H1 (cell line): Measurements from ENCODE around the gene NECTIN2.

Experiments
- POLR2A ChIP-seq, 2 experiments: IDR thresholded peaks; 1 replicate in 1 of 2; 2 replicates in 1 of 2; pipeline ENCODE4 v1.6.1; 2011; ENCODE audit warnings: low read depth in 2 of 2, low read length in 2 of 2, mild to moderate bottlenecking in 2 of 2; ENCODE audit errors: control extremely low read depth in 1 of 2
- TF ChIP-seq, protein P1 (sequence below), 3 experiments: IDR thresholded peaks; 1 replicate in 2 of 3; 2 replicates in 1 of 3; pipeline versions ENCODE4 v1.5.1 to v1.6.1; 2011; ENCODE audit warnings: low read length in 3 of 3, mild to moderate bottlenecking in 3 of 3, inconsistent platforms in 2 of 3, low read depth in 1 of 3, moderate library complexity in 1 of 3; ENCODE audit not compliant: insufficient read depth in 1 of 3; ENCODE audit errors: control extremely low read depth in 1 of 3

GRCh38 chr19:44900328-44901244 is 54.5 kb downstream of the NECTIN2 start:
- TF ChIP-seq POLR2A (IDR thresholded peaks at IDR 0.05; ENCODE audit: control extremely low read depth in 1 of 2, low read depth in 2 of 2, low read length in 2 of 2), result no peak
- TF ChIP-seq, protein P1, sequence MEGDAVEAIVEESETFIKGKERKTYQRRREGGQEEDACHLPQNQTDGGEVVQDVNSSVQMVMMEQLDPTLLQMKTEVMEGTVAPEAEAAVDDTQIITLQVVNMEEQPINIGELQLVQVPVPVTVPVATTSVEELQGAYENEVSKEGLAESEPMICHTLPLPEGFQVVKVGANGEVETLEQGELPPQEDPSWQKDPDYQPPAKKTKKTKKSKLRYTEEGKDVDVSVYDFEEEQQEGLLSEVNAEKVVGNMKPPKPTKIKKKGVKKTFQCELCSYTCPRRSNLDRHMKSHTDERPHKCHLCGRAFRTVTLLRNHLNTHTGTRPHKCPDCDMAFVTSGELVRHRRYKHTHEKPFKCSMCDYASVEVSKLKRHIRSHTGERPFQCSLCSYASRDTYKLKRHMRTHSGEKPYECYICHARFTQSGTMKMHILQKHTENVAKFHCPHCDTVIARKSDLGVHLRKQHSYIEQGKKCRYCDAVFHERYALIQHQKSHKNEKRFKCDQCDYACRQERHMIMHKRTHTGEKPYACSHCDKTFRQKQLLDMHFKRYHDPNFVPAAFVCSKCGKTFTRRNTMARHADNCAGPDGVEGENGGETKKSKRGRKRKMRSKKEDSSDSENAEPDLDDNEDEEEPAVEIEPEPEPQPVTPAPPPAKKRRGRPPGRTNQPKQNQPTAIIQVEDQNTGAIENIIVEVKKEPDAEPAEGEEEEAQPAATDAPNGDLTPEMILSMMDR (IDR thresholded peaks at IDR 0.05; ENCODE audit: control extremely low read depth in 1 of 3, insufficient read depth in 1 of 3, low read depth in 1 of 3, low read length in 3 of 3), result no peak
